ENCODE results near the gene NLRP9. TPM values are rescaled to one million over a fixed set of nuclear protein-coding genes. Genes with fewer than 3 reads are reported as not detected.

The NLRP9 gene
- total RNA-seq, 1 experiment from 2014 or later: not detected

DNA sequence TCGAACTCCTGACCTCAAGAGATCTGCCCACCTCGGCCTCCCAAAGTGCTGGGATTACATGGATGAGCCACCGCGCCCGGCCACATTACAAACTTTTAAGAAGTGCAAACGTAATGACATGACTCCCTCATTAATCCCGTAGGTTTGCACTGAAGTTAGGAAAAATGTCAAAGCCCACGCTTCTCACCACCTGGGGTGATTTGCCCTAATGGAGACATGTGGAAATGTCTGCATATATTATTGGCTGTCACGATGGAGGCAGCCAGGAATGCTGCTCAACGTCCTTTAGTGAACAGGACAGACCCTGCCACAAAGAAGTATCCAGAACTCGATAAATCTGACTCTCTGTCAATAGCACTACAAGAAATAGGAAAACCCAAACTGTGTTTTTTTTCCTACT is 21.0 kb downstream of the NLRP9 start:
- no peaks in the 10 kb centered on the region for H3K36me3 ChIP-seq (ENCODE audit: control insufficient read depth in 1 of 2, insufficient read depth in 2 of 2, low read length in 2 of 2)
- RAD21 ChIA-PET (ENCODE audit: low non-redundant PET in 1 of 2, low total read pairs in 2 of 2, uncharacterized antibody in 2 of 2, unreplicated experiment in 2 of 2): no interaction called here
- peaks cover 11% of the 10 kb centered on the region for H3K27me3 ChIP-seq (ENCODE audit: insufficient read depth, low read length)
- H3K4me2 ChIP-seq (ENCODE audit: low read length): no peak overlapping the region
- H3K4me3 ChIP-seq (replicated peaks in 1 of 2; ENCODE audit: low read depth in 1 of 2, low read length in 2 of 2): no peak overlapping the region
- ATAC-seq (no peak), DNase-seq (ENCODE audit: low read depth, low spot score) (no peak)
- CTCF ChIA-PET: no interaction called here
- POLR2A ChIA-PET: no interaction called here
- no peaks in the 10 kb centered on the region for H4K20me1 ChIP-seq (ENCODE audit: insufficient read depth)
- BruUV-seq (replicated peaks): no TSS peak
- no peak overlapping the region for H2AFZ ChIP-seq (ENCODE audit: low read depth, low read length, poor library complexity, severe bottlenecking)
- H3K4me1 ChIP-seq (ENCODE audit: control insufficient read depth in 1 of 2, insufficient read depth in 2 of 2, low read length in 2 of 2): no peaks in the 10 kb centered on the region
- no peak for TF ChIP-seq SP1 (IDR thresholded peaks at IDR 0.05; ENCODE audit: low read depth)
- TF ChIP-seq POLR2A (IDR thresholded peaks at IDR 0.05; ENCODE audit: borderline replicate concordance, extremely low read depth, insufficient read depth, insufficient read length): no peak
- no peak for TF ChIP-seq CEBPB (IDR thresholded peaks at IDR 0.05; ENCODE audit: low read depth)
- TF ChIP-seq ELF1 (IDR thresholded peaks at IDR 0.05; ENCODE audit: borderline replicate concordance, low read depth): no peak
- TF ChIP-seq ZFX (IDR thresholded peaks at IDR 0.05): no peak
- TF ChIP-seq REST (IDR thresholded peaks at IDR 0.05; ENCODE audit: low read depth): no peak
- no peak for TF ChIP-seq RAD21 (IDR thresholded peaks at IDR 0.05; ENCODE audit: low read depth)
- TF ChIP-seq TCF7L2 (IDR thresholded peaks at IDR 0.05; ENCODE audit: borderline replicate concordance, extremely low read depth, insufficient read depth, insufficient read length): no peak
- TF ChIP-seq, protein P1, sequence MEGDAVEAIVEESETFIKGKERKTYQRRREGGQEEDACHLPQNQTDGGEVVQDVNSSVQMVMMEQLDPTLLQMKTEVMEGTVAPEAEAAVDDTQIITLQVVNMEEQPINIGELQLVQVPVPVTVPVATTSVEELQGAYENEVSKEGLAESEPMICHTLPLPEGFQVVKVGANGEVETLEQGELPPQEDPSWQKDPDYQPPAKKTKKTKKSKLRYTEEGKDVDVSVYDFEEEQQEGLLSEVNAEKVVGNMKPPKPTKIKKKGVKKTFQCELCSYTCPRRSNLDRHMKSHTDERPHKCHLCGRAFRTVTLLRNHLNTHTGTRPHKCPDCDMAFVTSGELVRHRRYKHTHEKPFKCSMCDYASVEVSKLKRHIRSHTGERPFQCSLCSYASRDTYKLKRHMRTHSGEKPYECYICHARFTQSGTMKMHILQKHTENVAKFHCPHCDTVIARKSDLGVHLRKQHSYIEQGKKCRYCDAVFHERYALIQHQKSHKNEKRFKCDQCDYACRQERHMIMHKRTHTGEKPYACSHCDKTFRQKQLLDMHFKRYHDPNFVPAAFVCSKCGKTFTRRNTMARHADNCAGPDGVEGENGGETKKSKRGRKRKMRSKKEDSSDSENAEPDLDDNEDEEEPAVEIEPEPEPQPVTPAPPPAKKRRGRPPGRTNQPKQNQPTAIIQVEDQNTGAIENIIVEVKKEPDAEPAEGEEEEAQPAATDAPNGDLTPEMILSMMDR (IDR thresholded peaks at IDR 0.05 in 2 of 3, conservative IDR thresholded peaks at IDR 0.05 in 1 of 3; ENCODE audit: borderline replicate concordance in 1 of 3, insufficient read depth in 1 of 3, low read depth in 2 of 3, low read length in 2 of 3): no peak
- no peak for TF ChIP-seq JUND (IDR thresholded peaks at IDR 0.05)
- no peak for TF ChIP-seq ZBTB33 (IDR thresholded peaks at IDR 0.05; ENCODE audit: extremely low read depth, insufficient replicate concordance, low read length)
- no peak for TF ChIP-seq EGR1 (IDR thresholded peaks at IDR 0.05; ENCODE audit: low read depth)
- TF ChIP-seq EZH2 (IDR thresholded peaks at IDR 0.05): no peak
- no peak for TF ChIP-seq POLR2AphosphoS5 (IDR thresholded peaks at IDR 0.05; ENCODE audit: low read depth, low read length)
- no peak overlapping the region for H3K9ac ChIP-seq (ENCODE audit: low read length)
- intact Hi-C loops (cut with micrococcal nuclease): no loop called here
- H3K9me2 ChIP-seq (ENCODE audit: insufficient read depth): no peaks in the 10 kb centered on the region
- H3K79me2 ChIP-seq (ENCODE audit: insufficient read depth, low read length): no peaks in the 10 kb centered on the region
- 0 out of 4 replicates have a peak, but pooled peaks cover 0 to 4% of the 10 kb centered on the region in 2 experiments for H3K9me3 ChIP-seq (ENCODE audit: control insufficient read depth in 1 of 2, insufficient read depth in 1 of 2, low read depth in 1 of 2, low read length in 2 of 2)
- H3K27ac ChIP-seq (ENCODE audit: low read depth, low read length): no peak overlapping the region
